ENCODE results near the gene PRDM11. TPM values are rescaled to one million over a fixed set of nuclear protein-coding genes. Genes with fewer than 3 reads are reported as not detected.

The PRDM11 gene
- total RNA-seq (1 to 10 TPM; 2.2 to 8.8 (median 6.4) TPM), polyA plus RNA-seq (1 to 10 TPM in 1 of 2 donors, under 1 TPM in 1; 0.44 to 1.1 TPM), total RNA-seq (11.8 reads per million, percentile 39 among the genes with 10 or more reads in this experiment)

DNA sequence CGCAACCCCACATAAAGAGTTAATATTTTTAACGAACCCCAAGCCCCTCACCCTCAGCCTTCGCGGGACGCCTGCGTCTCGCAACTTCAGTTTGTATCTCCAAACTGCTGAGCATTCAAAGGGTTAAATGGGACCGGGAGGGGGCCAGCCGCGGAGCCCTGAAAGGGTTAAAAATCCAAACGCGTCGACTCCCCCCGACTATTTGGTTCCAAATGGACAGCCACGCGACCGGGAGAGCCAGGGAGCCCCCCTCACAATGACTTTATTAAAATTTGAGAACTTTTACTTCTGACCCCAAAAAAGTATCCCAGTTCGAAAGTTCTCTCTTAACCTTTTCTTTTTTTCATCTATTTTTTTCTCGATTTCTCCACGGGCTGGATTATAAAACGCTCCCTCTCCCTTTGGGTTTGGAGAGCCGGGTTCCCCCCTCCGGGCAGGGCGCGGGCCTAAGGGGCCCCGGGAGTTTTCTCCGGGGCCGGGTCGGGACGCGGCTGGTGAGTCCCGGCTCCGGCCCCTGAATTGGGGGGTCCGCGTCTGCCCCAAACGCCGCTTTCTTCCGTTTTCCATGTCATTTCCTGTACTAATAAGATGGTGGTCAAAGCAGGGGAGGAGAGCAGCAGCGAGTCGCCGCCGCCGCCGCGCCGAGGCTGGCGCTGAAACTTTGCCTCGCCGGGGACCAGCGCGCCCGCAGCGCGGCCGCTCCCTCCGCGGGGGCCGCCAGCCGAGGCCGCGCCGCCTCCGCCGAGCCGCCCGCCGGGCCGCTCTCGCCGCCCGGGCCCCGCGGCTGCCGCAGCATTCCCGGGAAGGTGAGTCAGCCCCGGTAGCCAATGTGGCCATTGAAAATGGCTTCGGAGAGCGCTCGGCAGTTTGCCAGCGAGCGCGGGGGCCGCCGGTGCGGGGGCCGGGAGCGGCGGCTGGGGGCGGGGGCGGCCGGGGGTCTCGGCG lies at the start of gene PRDM11:
Gene PRDM11, plus strand, starts transcription at position 568 of the 945 bp plus-strand sequence. CDS start 35,128 bp downstream, outside the sequence.
- no peaks in the 10 kb centered on the region for H3K9me3 ChIP-seq (ENCODE audit: control insufficient read depth in 2 of 3, low read length in 3 of 3)
- peaks cover 0 to 7% (median 4%) of the 10 kb centered on the region in 5 donors for H3K36me3 Mint-ChIP-seq
- peaks cover 13 to 14% of the 10 kb centered on the region in 2 donors for H3K4me1 ChIP-seq (ENCODE audit: control insufficient read depth in 2 of 2, insufficient read depth in 2 of 2, low read length in 2 of 2)
- H3K27ac ChIP-seq (ENCODE audit: low read depth, low read length): peak within 1 kb of the TSS; percentile 79
- peak within 1 kb of the TSS; percentile 47 to 95 (median 89) for H3K27ac Mint-ChIP-seq
- peak within 1 kb of the TSS; percentile 85 to 95 (median 92) for H3K4me3 Mint-ChIP-seq
- H3K27me3 Mint-ChIP-seq: peaks cover 5 to 49% (median 10%) of the 10 kb centered on the region in 5 donors
- no peaks in the 10 kb centered on the region for H3K27me3 ChIP-seq (ENCODE audit: control insufficient read depth in 2 of 2, insufficient read depth in 2 of 2, low read length in 2 of 2)
- DNase-seq (peak in 8 of 9 donors; percentile 44 to 71 (median 48)), ATAC-seq (peak; percentile 54)
- peak within 1 kb of the TSS; percentile 81 for H3K4me3 ChIP-seq (ENCODE audit: low read length)
- ChIA-PET CTCF (no interaction called here), POLR2A (interaction anchor here (0.7 kb wide), 1 partner anchor 89 kb away, joined by 3 read pairs; no protein-coding TSS in a partner anchor)
- H3K9me3 Mint-ChIP-seq: peaks cover 0 to 3% (median 0%) of the 10 kb centered on the region in 11 donors
- H3K36me3 ChIP-seq (ENCODE audit: control insufficient read depth in 2 of 3, insufficient read depth in 3 of 3, low read length in 3 of 3): no peaks in the 10 kb centered on the region
- intact Hi-C loops (cut with micrococcal nuclease): loop anchor here (1.0 to 10.0 kb wide), 11 partner anchors 36 to 1788 kb away; partner anchors contain the start of genes CD82 (in 2 of the 2), ALKBH3 (in 1 of the 2), HSD17B12 (in 1 of the 2) and SLC35C1 (in 1 of the 2)
- H3K4me1 Mint-ChIP-seq: peaks cover 16 to 46% (median 40%) of the 10 kb centered on the region in 7 donors

DNA sequence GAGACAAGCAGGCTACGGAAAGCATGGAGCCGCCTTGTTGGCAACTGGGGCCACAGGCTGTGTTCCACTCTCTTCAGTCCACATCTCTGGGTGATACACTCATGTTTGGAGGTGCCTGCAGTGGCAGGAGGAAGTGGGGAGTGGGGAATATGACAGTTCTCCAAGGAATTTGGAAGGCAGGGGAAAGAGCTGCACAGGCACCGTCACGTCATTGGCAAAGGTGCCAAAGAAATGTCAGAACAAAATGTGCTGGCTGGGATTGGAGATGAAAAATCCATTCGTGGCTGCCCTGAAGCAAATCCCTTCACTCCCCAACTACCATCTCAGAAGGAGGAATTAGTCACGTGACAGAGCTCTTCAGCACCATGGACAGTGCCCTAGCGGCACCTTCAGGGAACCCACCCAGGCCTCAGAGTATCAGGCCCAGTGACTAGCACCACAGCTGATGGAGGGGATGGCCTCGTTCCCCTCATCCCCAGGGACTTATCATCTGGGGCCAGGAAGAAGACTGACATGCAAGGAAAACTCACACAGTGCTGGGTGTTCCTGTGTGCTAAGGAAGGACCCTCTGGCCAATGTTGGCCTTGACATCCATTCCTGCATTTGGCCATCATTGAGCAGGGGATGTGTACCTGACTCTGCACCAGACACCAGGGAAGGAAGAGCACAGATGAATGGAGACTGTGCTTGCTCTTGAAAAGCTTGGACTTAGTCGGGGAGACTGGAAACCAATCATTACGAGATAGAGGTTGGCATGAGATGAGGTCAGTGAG lies 48.5 kb upstream of the PRDM11 start:
- Histone ChIP-seq H3K27ac (ENCODE audit: low read depth, low read length) (no peak overlapping the region), H3K4me1 (ENCODE audit: control insufficient read depth in 2 of 2, insufficient read depth in 2 of 2, low read length in 2 of 2) (peaks cover 3 to 23% of the 10 kb centered on the region in 2 donors), H3K4me3 (ENCODE audit: low read length) (no peak overlapping the region), H3K9me3 (ENCODE audit: control insufficient read depth in 2 of 3, low read length in 3 of 3) (no peaks in the 10 kb centered on the region), H3K36me3 (ENCODE audit: control insufficient read depth in 2 of 3, insufficient read depth in 3 of 3, low read length in 3 of 3) (no peaks in the 10 kb centered on the region), H3K27me3 (ENCODE audit: control insufficient read depth in 2 of 2, insufficient read depth in 2 of 2, low read length in 2 of 2) (no peaks in the 10 kb centered on the region)
- CTCF ChIA-PET: interaction anchor here (0.8 to 18.2 kb wide), 4 partner anchors 13 to 164 kb away, joined by 3 to 567 read pairs (median 3); no protein-coding TSS in a partner anchor
- Mint-ChIP-seq H3K36me3 (no peaks in the 10 kb centered on the region), H3K27ac (peak overlapping the region in 1 of 9 donors; percentile 51), H3K9me3 (no peaks in the 10 kb centered on the region), H3K27me3 (peaks cover 4 to 32% (median 16%) of the 10 kb centered on the region in 5 donors), H3K4me1 (peaks cover 4 to 34% (median 14%) of the 10 kb centered on the region in 7 donors), H3K4me3 (peak overlapping the region in 1 of 10 donors; percentile 19)
- DNase-seq (peak in 3 of 9 donors; percentile 32 to 46 (median 39)), ATAC-seq (no peak)
- POLR2A ChIA-PET: interaction anchor here (1.4 kb wide), 1 partner anchor 17 kb away, joined by 6 read pairs; no protein-coding TSS in a partner anchor
- intact Hi-C loops (cut with micrococcal nuclease): no loop called here

DNA sequence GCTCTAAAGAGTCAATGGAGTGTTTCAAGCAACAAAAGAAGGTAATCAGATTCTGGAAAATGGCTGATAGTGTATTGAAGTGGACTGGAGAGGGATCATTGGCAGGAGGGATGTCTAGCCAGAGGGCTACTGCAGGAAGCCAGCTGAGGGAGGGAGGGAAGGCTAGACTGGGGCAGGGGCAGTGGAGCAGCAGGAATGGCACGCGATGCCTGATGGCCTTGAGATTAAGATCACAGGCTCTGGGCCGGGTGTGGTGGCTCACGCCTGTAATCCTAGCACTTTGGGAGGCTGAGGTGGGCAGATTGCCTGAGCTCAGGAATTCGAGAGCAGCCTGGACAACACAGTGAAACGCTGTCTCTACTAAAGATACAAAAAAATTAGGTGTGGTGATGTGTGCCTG lies 47.5 kb upstream of the PRDM11 start:
- Histone ChIP-seq H3K4me1 (ENCODE audit: control insufficient read depth in 2 of 2, insufficient read depth in 2 of 2, low read length in 2 of 2) (peaks cover 8 to 16% of the 10 kb centered on the region in 2 donors), H3K36me3 (ENCODE audit: control insufficient read depth in 2 of 3, insufficient read depth in 3 of 3, low read length in 3 of 3) (no peaks in the 10 kb centered on the region), H3K4me3 (ENCODE audit: low read length) (no peak overlapping the region), H3K27ac (ENCODE audit: low read depth, low read length) (no peak overlapping the region), H3K9me3 (ENCODE audit: control insufficient read depth in 2 of 3, low read length in 3 of 3) (no peaks in the 10 kb centered on the region), H3K27me3 (ENCODE audit: control insufficient read depth in 2 of 2, insufficient read depth in 2 of 2, low read length in 2 of 2) (no peaks in the 10 kb centered on the region)
- CTCF ChIA-PET: interaction anchor here (18.2 kb wide), 1 partner anchor 165 kb away, joined by 567 read pairs; no protein-coding TSS in a partner anchor
- ATAC-seq: no peak
- Mint-ChIP-seq H3K4me1 (peaks cover 9 to 28% (median 12%) of the 10 kb centered on the region in 7 donors), H3K36me3 (no peaks in the 10 kb centered on the region), H3K27me3 (peaks cover 4 to 31% (median 16%) of the 10 kb centered on the region in 5 donors), H3K9me3 (no peaks in the 10 kb centered on the region), H3K27ac (peak overlapping the region in 1 of 9 donors; percentile 54), H3K4me3 (no peak overlapping the region)
- DNase-seq: no peak
- intact Hi-C loops (cut with micrococcal nuclease): no loop called here
- POLR2A ChIA-PET: no interaction called here

DNA sequence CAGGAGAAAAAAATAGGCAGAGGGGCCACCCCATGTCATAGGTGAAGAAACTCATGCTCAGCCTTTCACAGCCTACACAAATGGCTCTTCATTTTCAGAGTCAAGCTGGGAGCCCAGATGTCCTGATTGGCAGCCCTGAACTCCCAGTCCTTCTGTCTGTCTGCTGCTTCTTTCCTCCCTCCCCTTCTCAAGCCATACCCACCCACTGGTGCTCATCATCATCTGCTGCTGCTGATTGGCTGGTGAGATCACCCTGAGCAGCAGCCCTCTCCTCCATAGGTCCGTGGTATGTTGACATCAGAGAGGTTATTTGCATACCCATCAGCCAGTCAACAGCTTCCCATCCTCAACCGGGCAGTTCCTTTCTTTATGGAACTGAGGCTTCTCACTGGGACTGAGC lies 46.1 kb upstream of the PRDM11 start:
- POLR2A ChIA-PET: no interaction called here
- Histone ChIP-seq H3K9me3 (ENCODE audit: control insufficient read depth in 2 of 3, low read length in 3 of 3) (no peaks in the 10 kb centered on the region), H3K4me3 (ENCODE audit: low read length) (no peak overlapping the region), H3K27me3 (ENCODE audit: control insufficient read depth in 2 of 2, insufficient read depth in 2 of 2, low read length in 2 of 2) (no peaks in the 10 kb centered on the region), H3K4me1 (ENCODE audit: control insufficient read depth in 2 of 2, insufficient read depth in 2 of 2, low read length in 2 of 2) (peaks cover 8 to 13% of the 10 kb centered on the region in 2 donors), H3K27ac (ENCODE audit: low read depth, low read length) (no peak overlapping the region), H3K36me3 (ENCODE audit: control insufficient read depth in 2 of 3, insufficient read depth in 3 of 3, low read length in 3 of 3) (no peaks in the 10 kb centered on the region)
- Mint-ChIP-seq H3K27me3 (peaks cover 4 to 30% (median 16%) of the 10 kb centered on the region in 5 donors), H3K4me3 (no peak overlapping the region), H3K9me3 (no peaks in the 10 kb centered on the region), H3K4me1 (peaks cover 8 to 25% (median 12%) of the 10 kb centered on the region in 7 donors), H3K36me3 (no peaks in the 10 kb centered on the region), H3K27ac (peak overlapping the region in 1 of 9 donors; percentile 46)
- CTCF ChIA-PET: interaction anchor here (1.2 to 18.2 kb wide), 5 partner anchors 10 to 166 kb away, joined by 3 to 567 read pairs (median 7); no protein-coding TSS in a partner anchor
- peak; percentile 70 for ATAC-seq
- intact Hi-C loops (cut with micrococcal nuclease): loop anchor here in 1 of 2 donors (5.0 kb wide), 2 partner anchors 148 to 533 kb away; partner anchors contain the start of genes CD82 and TP53I11
- DNase-seq: no peak

DNA sequence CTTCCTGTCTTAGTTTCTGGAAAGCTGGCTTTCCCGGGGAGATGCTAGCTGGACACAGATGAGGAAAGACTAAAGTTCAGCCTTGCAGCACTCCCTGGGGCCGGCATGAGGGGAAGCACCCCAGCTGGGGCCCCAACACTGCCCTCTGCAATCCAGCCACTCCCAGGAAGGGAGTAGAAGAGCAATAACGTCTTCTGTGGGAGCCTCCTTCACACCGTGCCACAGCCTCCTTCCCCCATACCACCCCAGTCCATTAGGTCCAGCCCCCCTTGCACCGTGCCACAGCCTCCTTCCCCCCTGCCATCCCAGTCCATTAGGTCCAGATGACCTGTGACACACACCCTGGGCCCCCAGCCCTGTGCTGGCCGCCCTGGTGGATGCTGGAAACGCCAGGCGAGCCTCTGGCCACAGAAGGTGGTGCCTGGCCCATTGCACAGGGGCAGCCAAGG lies 44.1 kb upstream of the PRDM11 start:
- ATAC-seq (no peak), DNase-seq (no peak)
- Histone ChIP-seq H3K4me3 (ENCODE audit: low read length) (no peak overlapping the region), H3K27ac (ENCODE audit: low read depth, low read length) (no peak overlapping the region), H3K9me3 (ENCODE audit: control insufficient read depth in 2 of 3, low read length in 3 of 3) (no peaks in the 10 kb centered on the region), H3K27me3 (ENCODE audit: control insufficient read depth in 2 of 2, insufficient read depth in 2 of 2, low read length in 2 of 2) (no peaks in the 10 kb centered on the region), H3K36me3 (ENCODE audit: control insufficient read depth in 2 of 3, insufficient read depth in 3 of 3, low read length in 3 of 3) (no peaks in the 10 kb centered on the region), H3K4me1 (ENCODE audit: control insufficient read depth in 2 of 2, insufficient read depth in 2 of 2, low read length in 2 of 2) (peaks cover 8 to 13% of the 10 kb centered on the region in 2 donors)
- no peaks in the 10 kb centered on the region for H3K9me3 Mint-ChIP-seq
- POLR2A ChIA-PET: interaction anchor here (3.2 kb wide), 1 partner anchor 166 kb away, joined by 10 read pairs; no protein-coding TSS in a partner anchor
- peaks cover 0 to 24% (median 15%) of the 10 kb centered on the region in 5 donors for H3K27me3 Mint-ChIP-seq
- no peaks in the 10 kb centered on the region for H3K36me3 Mint-ChIP-seq
- H3K27ac Mint-ChIP-seq: peak overlapping the region in 4 of 9 donors; percentile 46 to 87 (median 72)
- peak overlapping the region in 3 of 10 donors; percentile 32 to 82 (median 71) for H3K4me3 Mint-ChIP-seq
- CTCF ChIA-PET: interaction anchor here (0.7 to 18.2 kb wide), 4 partner anchors 21 to 491 kb away, joined by 4 to 567 read pairs (median 14); no protein-coding TSS in a partner anchor
- intact Hi-C loops (cut with micrococcal nuclease): loop anchor here (2.0 to 5.0 kb wide), 4 partner anchors 22 to 535 kb away; partner anchors contain the start of genes CD82 (in 1 of the 2) and TP53I11 (in 1 of the 2)
- H3K4me1 Mint-ChIP-seq: peaks cover 8 to 24% (median 12%) of the 10 kb centered on the region in 7 donors
